DOHH2 (cell line): ENCODE data around the gene TLR10.

Experiments
- H3F3A ChIP-seq: fragments of 200-600 bp; sonication (generic), shearing (Covaris generic); 2 replicates; pipeline ENCODE4 v1.6.0; 2016; ENCODE audit warnings: antibody characterized with exemption, mild to moderate bottlenecking; ENCODE audit not compliant: control insufficient read depth, insufficient read depth
- H3K27ac ChIP-seq: fragments of 200-600 bp; sonication (generic); 2 replicates; pipeline ENCODE4 v1.5.1; 2014; ENCODE audit warnings: low read depth, mild to moderate bottlenecking, low read length, moderate library complexity
- H3K27me3 ChIP-seq: fragments of 200-600 bp; sonication (generic); 2 replicates; pipeline ENCODE4 v1.6.1; 2014; ENCODE audit warnings: mild to moderate bottlenecking, low read length, mixed read lengths; ENCODE audit not compliant: control insufficient read depth
- H3K36me3 ChIP-seq: fragments of 200-600 bp; sonication (generic); 2 replicates; pipeline ENCODE4 v1.6.1; 2014; ENCODE audit warnings: mild to moderate bottlenecking, low read length, moderate library complexity, mixed read lengths; ENCODE audit not compliant: control insufficient read depth
- H3K4me1 ChIP-seq: fragments of 200-600 bp; sonication (generic); 2 replicates; pipeline ENCODE4 v1.6.1; 2014; ENCODE audit warnings: mild to moderate bottlenecking, low read length, mixed read lengths; ENCODE audit not compliant: control insufficient read depth
- H3K4me2 ChIP-seq: fragments of 200-600 bp; sonication (generic); 2 replicates; pipeline ENCODE4 v1.6.0; 2014; ENCODE audit warnings: mild to moderate bottlenecking, low read length, moderate library complexity
- H3K4me3 ChIP-seq: fragments of 200-600 bp; sonication (generic); 2 replicates; pipeline ENCODE4 v1.5.1; 2014; ENCODE audit warnings: mild to moderate bottlenecking, low read length, mixed read lengths
- H3K79me2 ChIP-seq: fragments of 200-600 bp; sonication (generic); 2 replicates; pipeline ENCODE4 v1.6.1; 2014; ENCODE audit warnings: mild to moderate bottlenecking, low read length, mixed read lengths; ENCODE audit not compliant: control insufficient read depth
- H3K9me2 ChIP-seq: fragments of 200-600 bp; sonication (generic); replicated peaks from 2 replicates; pipeline ENCODE4 v1.6.1; 2014; ENCODE audit warnings: mild to moderate bottlenecking, low read length, mixed read lengths; ENCODE audit not compliant: control insufficient read depth
- H3K9me3 ChIP-seq: fragments of 200-600 bp; sonication (generic); 2 replicates; pipeline ENCODE4 v1.6.1; 2014; ENCODE audit warnings: antibody characterized with exemption, low read length, mixed read lengths; ENCODE audit not compliant: control insufficient read depth, insufficient read depth
- H4K20me1 ChIP-seq: fragments of 200-600 bp; sonication (generic); 2 replicates; pipeline ENCODE4 v1.6.0; 2014; ENCODE audit warnings: low read depth, mild to moderate bottlenecking, antibody characterized with exemption, low read length, moderate library complexity; ENCODE audit not compliant: control insufficient read depth, insufficient read depth
- CTCF ChIP-seq: fragments of 200-600 bp; sonication (generic); IDR thresholded peaks from one replicate; pipeline ENCODE4 v1.5.1; 2014; ENCODE audit warnings: antibody characterized with exemption, mild to moderate bottlenecking, low read depth, low read length; ENCODE audit not compliant: poor library complexity, severe bottlenecking
- EZH2phosphoT487 ChIP-seq: fragments of 200-600 bp; sonication (generic); IDR thresholded peaks from 2 replicates; pipeline ENCODE4 v1.6.1; 2017; ENCODE audit warnings: borderline replicate concordance, mild to moderate bottlenecking, antibody characterized with exemption, low read length, moderate library complexity, mixed read lengths

Gene TLR10

GRCh38 chr4:38785041-38785790, 2.4 kb upstream of the TLR10 start:
- Histone ChIP-seq H3K9me3 (no peaks in the 10 kb centered on the region), H3K36me3 (peaks cover 19% of the 10 kb centered on the region), H3K9me2 (no peaks in the 10 kb centered on the region), H3K27ac (peak overlapping the region; percentile 33), H3K79me2 (peaks cover 25% of the 10 kb centered on the region), H3F3A (peaks cover 8% of the 10 kb centered on the region), H3K27me3 (no peaks in the 10 kb centered on the region), H3K4me1 (peaks cover 43% of the 10 kb centered on the region), H4K20me1 (no peaks in the 10 kb centered on the region), H3K4me2 (peak overlapping the region; percentile 51), H3K4me3 (peak overlapping the region; percentile 36; the same call in 1 of the 2 replicates)
- no peak for TF ChIP-seq EZH2phosphoT487
- no peak for TF ChIP-seq CTCF

GRCh38 chr4:38784141-38784540, 1.4 kb upstream of the TLR10 start:
- H3K27me3 ChIP-seq: no peaks in the 10 kb centered on the region
- no peak overlapping the region for H3K27ac ChIP-seq
- H3K9me2 ChIP-seq: no peaks in the 10 kb centered on the region
- H3K36me3 ChIP-seq: peaks cover 30% of the 10 kb centered on the region
- no peak overlapping the region for H3K4me2 ChIP-seq
- H3K4me1 ChIP-seq: peaks cover 50% of the 10 kb centered on the region
- no peak overlapping the region for H3K4me3 ChIP-seq
- H3F3A ChIP-seq: peaks cover 6% of the 10 kb centered on the region
- H4K20me1 ChIP-seq: no peaks in the 10 kb centered on the region
- H3K79me2 ChIP-seq: peaks cover 36% of the 10 kb centered on the region
- peaks cover 3% of the 10 kb centered on the region; the same call in 1 of the 2 replicates for H3K9me3 ChIP-seq
- TF ChIP-seq CTCF (no peak), EZH2phosphoT487 (no peak)

GRCh38 chr4:38783109-38783460, 295 bp upstream of the TLR10 start:
- Histone ChIP-seq H3K4me1 (peaks cover 54% of the 10 kb centered on the region), H3K4me3 (no peak overlapping the region), H4K20me1 (no peaks in the 10 kb centered on the region), H3K79me2 (peaks cover 47% of the 10 kb centered on the region), H3F3A (peaks cover 6% of the 10 kb centered on the region), H3K27me3 (no peaks in the 10 kb centered on the region), H3K27ac (no peak overlapping the region), H3K36me3 (peaks cover 41% of the 10 kb centered on the region), H3K9me3 (peaks cover 9% of the 10 kb centered on the region; the same call in 1 of the 2 replicates), H3K9me2 (no peaks in the 10 kb centered on the region), H3K4me2 (no peak overlapping the region)
- no peak for TF ChIP-seq CTCF
- no peak for TF ChIP-seq EZH2phosphoT487
